Neural crest cell (in vitro differentiated cells): ENCODE data around the gene NCLN. TPM values are rescaled to one million over a fixed set of nuclear protein-coding genes. Genes with fewer than 3 reads are reported as not detected.
"Not testable (repeated sequence)": the region's sequence is repeated elsewhere in the genome, so short reads cannot be mapped to it uniquely, and the experiment has no call there.

Source experiments
- DNase-seq: peaks from one replicate; pipeline ENCODE4 v3.0.0; 2021; ENCODE audit warnings: low read depth, mixed read lengths, low spot score
- H3K27ac Mint-ChIP-seq: one replicate; pipeline ENCODE4 v1.8.0; 2021; ENCODE audit warnings: mild to moderate bottlenecking, mixed read lengths; ENCODE audit not compliant: unreplicated experiment
- H3K27me3 Mint-ChIP-seq: 2 replicates; pipeline ENCODE4 v1.8.0; 2021; ENCODE audit warnings: low read depth, mild to moderate bottlenecking, mixed read lengths
- H3K36me3 Mint-ChIP-seq: 2 replicates; pipeline ENCODE4 v1.8.0; 2021; ENCODE audit warnings: low read depth, mild to moderate bottlenecking, mixed read lengths
- H3K4me1 Mint-ChIP-seq: 2 replicates; pipeline ENCODE4 v1.8.0; 2021; ENCODE audit warnings: mixed read lengths
- H3K4me3 Mint-ChIP-seq: one replicate; pipeline ENCODE4 v1.8.0; 2021; ENCODE audit warnings: mild to moderate bottlenecking, mixed read lengths
- H3K9me3 Mint-ChIP-seq: 2 replicates; pipeline ENCODE4 v1.8.0; 2021; ENCODE audit warnings: mixed read lengths
- CTCF ChIP-seq: fragments of 200-600 bp; sonication (generic); conservative IDR thresholded peaks from 2 replicates; pipeline ENCODE4 v1.5.0; 2021; ENCODE audit warnings: antibody characterized with exemption, mild to moderate bottlenecking
- total RNA-seq: library from RNA; stranded (reverse); gene quantifications from 2 replicates; pipeline ENCODE4 v1.2.1, GENCODE V29; 2021

NCLN gene
- total RNA-seq, 1 donor from 2014 or later: 84.1 TPM

GRCh38 chr19:3163943-3164342 is 21.8 kb upstream of the NCLN start:
- H3K4me3 Mint-ChIP-seq: no peak overlapping the region
- H3K27ac Mint-ChIP-seq: no peak overlapping the region
- peaks cover 31% of the 10 kb centered on the region for H3K27me3 Mint-ChIP-seq
- H3K9me3 Mint-ChIP-seq: no peaks in the 10 kb centered on the region
- no peaks in the 10 kb centered on the region for H3K36me3 Mint-ChIP-seq
- peaks cover 4% of the 10 kb centered on the region for H3K4me1 Mint-ChIP-seq
- DNase-seq: no peak
- TF ChIP-seq CTCF: no peak

- H3K4me1 Mint-ChIP-seq: peaks cover 4% of the 10 kb centered on the region
These were observed 18.0 kb upstream of the NCLN start for GRCh38 chr19:3167533-3168272.

GRCh38 chr19:3171894-3172672 is 13.6 kb upstream of the NCLN start:
- TF ChIP-seq CTCF: no peak
- no peaks in the 10 kb centered on the region for H3K36me3 Mint-ChIP-seq
- no peaks in the 10 kb centered on the region for H3K9me3 Mint-ChIP-seq
- DNase-seq: no peak
- H3K4me1 Mint-ChIP-seq: no peaks in the 10 kb centered on the region
- no peak overlapping the region for H3K4me3 Mint-ChIP-seq
- no peak overlapping the region for H3K27ac Mint-ChIP-seq
- peaks cover 15% of the 10 kb centered on the region for H3K27me3 Mint-ChIP-seq

More at GRCh38 chr19:3167533-3168272, 18.0 kb upstream of the NCLN start:
- Mint-ChIP-seq H3K27ac (no peak overlapping the region), H3K27me3 (peaks cover 34% of the 10 kb centered on the region), H3K36me3 (no peaks in the 10 kb centered on the region), H3K9me3 (no peaks in the 10 kb centered on the region), H3K4me3 (no peak overlapping the region)
- TF ChIP-seq CTCF: no peak
- no peak for DNase-seq

- H3K36me3 Mint-ChIP-seq, H3K4me3 Mint-ChIP-seq, H3K9me3 Mint-ChIP-seq, H3K4me1 Mint-ChIP-seq, H3K27ac Mint-ChIP-seq, DNase-seq: not testable (repeated sequence)
- peaks cover 15% of the 10 kb centered on the region for H3K27me3 Mint-ChIP-seq
These were observed 13.1 kb upstream of the NCLN start for GRCh38 chr19:3172673-3173000.

- no peak for TF ChIP-seq CTCF
- H3K36me3 Mint-ChIP-seq: no peaks in the 10 kb centered on the region
- H3K27me3 Mint-ChIP-seq: peaks cover 4% of the 10 kb centered on the region
- no peak overlapping the region for H3K4me3 Mint-ChIP-seq
- no peaks in the 10 kb centered on the region for H3K4me1 Mint-ChIP-seq
- DNase-seq: no peak
- no peaks in the 10 kb centered on the region for H3K9me3 Mint-ChIP-seq
- no peak overlapping the region for H3K27ac Mint-ChIP-seq
These were observed 9.7 kb upstream of the NCLN start for GRCh38 chr19:3175781-3176714.
